Stimulated activated CD8-positive, alpha-beta memory T cell treated with anti-CD3 and anti-CD28 coated beads, Interleukin-12 subunit alpha, Interleukin-12 subunit beta, amount 100 ng/mL, for 24 hours (primary cell): ENCODE data around the gene SEC31A.

Experiments
- DNase-seq: peaks from one replicate; pipeline ENCODE4 v3.0.0-alpha.2; 2020; ENCODE audit errors: extremely low read depth

SEC31A gene

GRCh38 chr4:82797405-82798111 is 93.4 kb downstream of the SEC31A start:
- DNase-seq: no peak

GRCh38 chr4:82797040-82797404 is 93.9 kb downstream of the SEC31A start:
- no peak for DNase-seq

- DNase-seq: no peak
These were observed 97.9 kb downstream of the SEC31A start for GRCh38 chr4:82792912-82793649.

- no peak for DNase-seq
These were observed 99.8 kb downstream of the SEC31A start for GRCh38 chr4:82791179-82791578.

- no peak for DNase-seq
These were observed 100.8 kb downstream of the SEC31A start for GRCh38 chr4:82790060-82790660.

- DNase-seq: no peak
These were observed 101.8 kb downstream of the SEC31A start for GRCh38 chr4:82789025-82789776.

- DNase-seq: no peak
These were observed 103.6 kb downstream of the SEC31A start for GRCh38 chr4:82787342-82787741.

- no peak for DNase-seq
These were observed 104.1 kb downstream of the SEC31A start for GRCh38 chr4:82786828-82787227.

GRCh38 chr4:82785611-82786400 is 105.1 kb downstream of the SEC31A start:
- DNase-seq: no peak

GRCh38 chr4:82784681-82785610 is 106.0 kb downstream of the SEC31A start:
- DNase-seq: no peak

- DNase-seq: no peak
These were observed 108.2 kb downstream of the SEC31A start for GRCh38 chr4:82782626-82783345.

GRCh38 chr4:82780752-82781231 is 110.2 kb downstream of the SEC31A start:
- DNase-seq: no peak

- DNase-seq: no peak
These were observed 110.7 kb downstream of the SEC31A start for GRCh38 chr4:82780170-82780751.

GRCh38 chr4:82779032-82779431 is 111.9 kb downstream of the SEC31A start:
- DNase-seq: no peak

GRCh38 chr4:82777857-82778525 is 113.0 kb downstream of the SEC31A start:
- no peak for DNase-seq

GRCh38 chr4:82776925-82777542 is 113.9 kb downstream of the SEC31A start:
- DNase-seq: no peak

- no peak for DNase-seq
These were observed 115.7 kb downstream of the SEC31A start for GRCh38 chr4:82775243-82775642.

- no peak for DNase-seq
These were observed 116.2 kb downstream of the SEC31A start for GRCh38 chr4:82774711-82775171.
